GM23248 (cell line): ENCODE results near the gene TSPAN2.

Source experiments
- EZH2 ChIP-seq: fragments of 200-600 bp; sonication (generic); IDR thresholded peaks from 2 replicates; pipeline ENCODE4 v1.6.1; 2018; ENCODE audit warnings: antibody characterized with exemption, mild to moderate bottlenecking; ENCODE audit not compliant: insufficient read depth, poor library complexity, severe bottlenecking
- EZH2phosphoT487 ChIP-seq: fragments of 200-600 bp; sonication (generic); IDR thresholded peaks from 2 replicates; pipeline ENCODE4 v1.6.1; 2018; ENCODE audit warnings: antibody characterized with exemption, moderate library complexity, mild to moderate bottlenecking, low read depth; ENCODE audit not compliant: insufficient read depth

- TF ChIP-seq EZH2 (no peak), EZH2phosphoT487 (no peak)
Measured at GRCh38 chr1:115090540-115090939, 1.2 kb upstream of the TSPAN2 start.
